ENCODE measurements around the gene TRMT61A.

DNA sequence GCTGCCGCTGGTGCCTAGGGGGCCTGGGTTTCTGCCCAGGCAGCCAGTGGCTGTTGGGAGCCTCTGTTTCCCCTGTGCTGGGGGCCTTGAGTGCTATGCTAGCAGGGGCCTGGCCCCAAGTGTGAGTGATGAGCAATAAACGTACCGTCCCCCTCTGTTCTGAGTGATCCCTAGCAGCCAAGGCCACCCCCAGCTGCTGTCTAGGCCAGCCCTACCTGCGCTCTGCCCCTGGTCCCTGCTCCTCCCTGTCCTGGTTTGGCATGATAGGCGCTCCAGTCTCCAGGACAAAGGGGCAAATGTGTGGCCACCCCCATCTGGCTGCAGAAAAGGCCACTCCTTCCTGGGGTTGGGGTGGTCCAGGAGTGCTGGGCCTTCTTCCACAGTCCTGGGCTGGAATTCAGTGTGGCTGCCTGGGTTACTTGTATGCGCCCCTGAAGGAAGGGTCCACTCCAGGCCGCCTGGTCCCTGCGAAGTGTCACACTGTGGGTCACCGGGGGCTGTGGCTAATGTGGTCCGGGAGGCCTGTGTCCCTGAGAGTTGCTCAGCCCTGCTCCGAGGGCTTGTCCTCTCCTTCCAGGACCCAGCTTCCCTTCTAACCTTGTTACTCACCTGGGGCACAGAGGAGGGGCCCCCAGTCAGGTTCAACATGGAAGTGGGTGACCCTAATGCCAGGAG, 7.0 kb downstream of the TRMT61A start:
- TF ChIP-seq POLR2AphosphoS5 (IDR thresholded peaks at IDR 0.05) (no peak), POLR2A (IDR thresholded peaks at IDR 0.05) (no peak)

All from stomach (tissue), 4 donors.